Testis (tissue), 2 donors: ENCODE data around the gene PDE6H.

Experiments
- POLR2A ChIP-seq: fragments of 450-650 bp; IDR thresholded peaks from one replicate; pipeline ENCODE4 v1.6.1; 2017; ENCODE audit warnings: antibody characterized with exemption, mild to moderate bottlenecking, moderate library complexity
- TF ChIP-seq, protein P1 (sequence below), 3 experiments: fragments of 450-650 bp in 2 of 3; fragments of 200-600 bp in 1 of 3; sonication (generic) in 1 of 3; IDR thresholded peaks; one replicate each; pipeline ENCODE4 v1.5.1; 2016 to 2019; ENCODE audit warnings: antibody characterized with exemption in 3 of 3, mild to moderate bottlenecking in 2 of 3, moderate library complexity in 1 of 3

DNA sequence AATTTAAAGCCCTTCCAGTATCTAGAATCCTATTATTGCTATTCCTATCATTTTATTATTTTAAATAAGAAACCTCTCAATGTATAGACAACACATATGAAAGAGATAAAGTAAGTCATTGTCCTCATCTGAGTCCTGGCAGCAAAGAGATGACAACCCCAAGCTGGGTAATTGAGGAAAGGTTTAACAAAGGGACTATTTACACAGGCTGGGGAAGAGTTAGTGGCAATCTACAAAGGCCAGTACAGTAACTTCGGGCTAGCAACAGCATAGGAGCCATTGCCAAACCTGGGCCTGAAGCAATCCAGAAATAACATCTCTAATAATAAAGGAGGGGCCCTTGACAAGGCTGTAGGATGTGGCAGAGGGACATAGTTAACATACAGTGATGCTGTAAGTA lies 11.2 kb downstream of the PDE6H start:
- TF ChIP-seq, protein P1, sequence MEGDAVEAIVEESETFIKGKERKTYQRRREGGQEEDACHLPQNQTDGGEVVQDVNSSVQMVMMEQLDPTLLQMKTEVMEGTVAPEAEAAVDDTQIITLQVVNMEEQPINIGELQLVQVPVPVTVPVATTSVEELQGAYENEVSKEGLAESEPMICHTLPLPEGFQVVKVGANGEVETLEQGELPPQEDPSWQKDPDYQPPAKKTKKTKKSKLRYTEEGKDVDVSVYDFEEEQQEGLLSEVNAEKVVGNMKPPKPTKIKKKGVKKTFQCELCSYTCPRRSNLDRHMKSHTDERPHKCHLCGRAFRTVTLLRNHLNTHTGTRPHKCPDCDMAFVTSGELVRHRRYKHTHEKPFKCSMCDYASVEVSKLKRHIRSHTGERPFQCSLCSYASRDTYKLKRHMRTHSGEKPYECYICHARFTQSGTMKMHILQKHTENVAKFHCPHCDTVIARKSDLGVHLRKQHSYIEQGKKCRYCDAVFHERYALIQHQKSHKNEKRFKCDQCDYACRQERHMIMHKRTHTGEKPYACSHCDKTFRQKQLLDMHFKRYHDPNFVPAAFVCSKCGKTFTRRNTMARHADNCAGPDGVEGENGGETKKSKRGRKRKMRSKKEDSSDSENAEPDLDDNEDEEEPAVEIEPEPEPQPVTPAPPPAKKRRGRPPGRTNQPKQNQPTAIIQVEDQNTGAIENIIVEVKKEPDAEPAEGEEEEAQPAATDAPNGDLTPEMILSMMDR (IDR thresholded peaks at IDR 0.05), result no peak
- no peak for TF ChIP-seq POLR2A
